ENCODE measurements around the gene ABR.

Gene ABR

GRCh38 chr17:1179818-1180742 is at the start of gene ABR:
Gene ABR (minus strand): TSS chr17:1179981. CDS start chr17:1179727, 254 bp downstream.
- peak; percentile 78 for DNase-seq (ENCODE audit: low spot score)

DNA sequence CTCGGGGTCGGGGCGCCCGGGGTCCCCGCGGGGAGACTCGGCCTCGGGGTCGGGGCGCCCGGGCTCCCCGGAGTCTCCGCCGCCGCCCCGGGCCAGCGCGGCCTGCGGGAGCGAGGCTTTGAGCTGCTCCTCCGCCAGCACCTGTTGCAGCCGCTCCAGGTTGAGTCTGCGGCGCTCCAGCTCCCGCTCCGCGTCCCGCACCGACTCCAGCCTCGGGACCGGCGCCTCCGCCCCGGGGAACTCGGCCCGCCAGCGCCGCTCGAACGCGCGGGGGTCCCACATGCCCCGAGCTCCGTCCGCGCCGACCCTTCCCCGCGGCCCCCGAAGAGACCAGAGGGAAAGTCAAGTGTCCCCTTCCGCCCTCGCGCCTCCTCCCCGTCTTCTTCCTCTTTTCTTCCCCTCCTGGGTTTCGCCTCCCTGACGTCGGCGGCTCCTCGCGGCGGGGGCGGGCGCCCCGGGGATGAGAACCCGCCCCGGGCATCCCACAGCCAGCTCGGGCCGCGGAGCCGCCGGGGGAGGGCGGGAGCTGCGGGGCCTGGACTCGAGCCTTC is 49.6 kb upstream of the ABR start:
- DNase-seq (ENCODE audit: low spot score), result peak; percentile 72

GRCh38 chr17:1228781-1229348 is 49.1 kb upstream of the ABR start:
- DNase-seq (ENCODE audit: low spot score), result no peak

DNA sequence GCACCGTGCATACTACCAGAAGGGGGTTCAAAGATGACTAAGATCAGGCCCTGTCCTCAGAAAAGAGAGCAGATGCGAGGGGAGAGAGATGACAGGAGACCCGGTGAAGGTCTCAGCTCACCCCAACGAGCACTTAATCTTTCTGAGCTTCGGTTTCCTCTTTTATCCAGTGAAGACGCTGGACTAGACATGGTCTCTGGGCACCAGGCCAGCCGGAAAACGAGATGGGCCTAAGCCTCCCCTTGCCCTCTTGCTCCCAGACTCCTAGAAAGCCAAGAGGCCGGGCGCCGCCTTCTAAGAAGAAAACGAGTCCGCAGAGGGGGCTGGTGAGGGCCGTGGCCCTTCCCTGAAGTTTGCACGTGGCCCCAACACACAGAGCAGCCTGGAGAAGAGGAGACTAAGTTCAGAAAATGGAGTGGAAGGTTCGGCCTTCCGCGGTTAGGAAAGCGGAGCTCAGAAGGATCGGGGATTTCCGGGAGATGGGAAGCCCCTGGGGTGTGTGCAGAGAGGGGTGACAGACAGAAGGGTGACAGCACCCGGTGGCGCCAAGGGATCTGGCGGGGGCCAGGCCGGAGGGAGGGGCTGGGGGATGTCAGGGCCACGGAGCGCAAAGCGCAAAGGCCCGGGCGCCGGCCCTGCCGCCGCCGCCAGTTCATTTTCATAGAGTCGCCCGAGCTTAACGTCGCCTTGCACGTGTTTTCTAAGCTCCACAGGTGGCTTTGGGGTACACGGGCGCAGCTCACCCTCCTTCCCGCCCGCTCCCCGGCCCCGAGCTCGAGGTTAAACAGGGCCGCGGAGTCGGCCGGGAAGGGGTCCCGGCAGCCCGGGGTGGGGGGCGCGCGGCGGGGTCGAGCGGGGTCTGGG is 48.4 kb upstream of the ABR start:
- no peak for DNase-seq (ENCODE audit: low spot score)

DNA sequence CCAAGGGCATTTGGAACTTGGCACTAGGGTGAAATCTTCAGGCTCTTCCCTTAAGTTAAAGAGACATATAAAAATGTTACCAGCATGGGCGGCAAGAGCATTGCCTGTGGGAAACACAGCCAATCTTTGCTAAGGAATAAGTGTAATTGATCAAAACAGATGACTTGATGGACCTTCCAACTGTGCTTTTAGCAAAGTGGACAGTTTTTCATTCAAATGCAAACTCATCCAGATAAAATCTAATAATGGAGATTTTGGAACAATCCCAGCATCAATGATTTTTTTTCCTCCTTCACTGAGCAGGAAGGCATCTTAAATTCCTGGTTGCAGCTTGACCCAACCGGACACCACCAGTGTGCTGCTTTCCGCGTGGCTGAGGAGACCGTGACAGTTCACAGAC is 47.6 kb upstream of the ABR start:
- no peak for DNase-seq (ENCODE audit: low spot score)

GRCh38 chr17:1226308-1226707 is 46.5 kb upstream of the ABR start:
- DNase-seq (ENCODE audit: low spot score), result no peak

- no peak for DNase-seq (ENCODE audit: low spot score)
Observed at GRCh38 chr17:1224330-1224729, 44.5 kb upstream of the ABR start.

DNA sequence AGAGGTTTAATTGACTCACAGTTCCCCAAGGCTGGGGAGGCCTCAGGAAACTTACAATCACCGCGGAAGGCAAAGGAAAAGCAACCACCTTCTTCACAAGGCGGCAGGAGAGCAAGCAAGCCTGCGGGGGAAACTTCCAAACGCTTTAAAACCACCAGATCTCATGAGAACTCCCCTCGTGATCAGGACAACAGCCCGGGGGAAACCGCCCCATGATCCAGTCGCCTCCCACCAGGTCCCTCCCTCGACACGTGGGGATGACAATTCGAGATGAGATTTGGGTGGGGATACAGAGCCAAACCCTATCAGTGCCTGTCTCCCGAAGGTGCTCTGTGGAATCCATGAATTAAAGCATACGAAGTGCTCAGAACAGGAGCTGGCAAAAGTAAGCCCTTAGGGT is 43.9 kb upstream of the ABR start:
- DNase-seq (ENCODE audit: low spot score), result no peak

- DNase-seq (ENCODE audit: low spot score), result no peak
Observed at GRCh38 chr17:1222321-1222720, 42.5 kb upstream of the ABR start.

DNA sequence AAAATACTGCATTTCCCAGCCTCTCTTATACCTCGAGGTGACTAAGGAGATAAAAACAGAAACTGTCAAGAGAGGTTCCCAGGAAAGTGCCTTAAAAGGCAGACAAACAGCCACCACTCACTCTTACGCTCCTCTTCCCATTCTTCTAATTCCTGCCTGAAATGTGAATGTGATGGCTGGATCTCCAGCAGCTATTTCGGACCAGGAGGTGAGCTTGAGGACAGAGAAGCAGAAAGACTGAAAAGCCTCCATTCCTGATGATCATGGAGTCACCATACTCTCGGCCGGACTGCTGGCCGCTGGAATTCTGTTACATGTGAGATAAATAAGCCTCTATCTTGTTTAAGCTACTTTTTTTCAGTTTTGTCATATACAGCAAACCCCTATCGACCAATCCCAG is 41.4 kb upstream of the ABR start:
- DNase-seq (ENCODE audit: low spot score), result no peak

- no peak for DNase-seq (ENCODE audit: low spot score)
Observed at GRCh38 chr17:1220346-1220745, 40.6 kb upstream of the ABR start.

- DNase-seq (ENCODE audit: low spot score), result no peak
Observed at GRCh38 chr17:1217089-1217385, 37.3 kb upstream of the ABR start.

- no peak for DNase-seq (ENCODE audit: low spot score)
Observed at GRCh38 chr17:1216217-1217088, 36.7 kb upstream of the ABR start.

- DNase-seq (ENCODE audit: low spot score), result no peak
Observed at GRCh38 chr17:1212946-1213345, 33.2 kb upstream of the ABR start.

DNA sequence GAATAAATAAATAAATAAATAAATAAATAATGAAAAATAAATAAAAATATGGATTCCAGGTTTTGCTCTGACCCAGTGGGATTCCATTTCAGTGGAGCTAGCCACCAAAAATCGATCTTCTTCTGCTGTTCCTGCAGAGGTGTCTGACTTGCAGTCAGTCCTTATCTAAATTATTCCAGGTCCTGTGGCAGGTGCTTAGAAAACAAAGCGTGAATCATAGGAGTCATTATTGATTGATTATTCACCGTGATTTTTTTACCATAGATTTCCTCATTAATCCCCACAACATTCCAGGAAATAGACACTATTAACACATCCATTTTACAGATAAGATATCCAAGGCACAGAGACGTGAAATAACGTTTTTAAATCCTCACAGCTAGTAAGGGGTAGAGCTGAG is 31.5 kb upstream of the ABR start:
- DNase-seq (ENCODE audit: low spot score), result no peak

GRCh38 chr17:1208966-1209365 is 29.2 kb upstream of the ABR start:
- no peak for DNase-seq (ENCODE audit: low spot score)

GRCh38 chr17:1206026-1206777 is 26.4 kb upstream of the ABR start:
- DNase-seq (ENCODE audit: low spot score), result no peak

DNA sequence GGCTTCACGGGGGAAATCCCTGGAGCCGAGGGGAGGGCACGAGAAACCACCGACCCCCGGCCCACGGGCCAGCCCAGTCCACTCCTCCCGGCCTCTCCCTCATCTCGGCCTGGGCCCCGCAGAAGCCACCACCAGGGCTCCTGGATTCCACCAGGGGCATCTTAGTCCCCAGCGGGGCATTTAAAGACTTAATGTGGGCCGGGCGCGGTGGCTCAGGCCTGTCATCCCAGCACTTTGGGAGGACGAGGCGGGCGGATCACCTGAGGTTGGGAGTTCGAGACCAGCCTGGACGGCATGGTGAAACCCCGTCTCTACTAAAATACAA is 24.1 kb upstream of the ABR start:
- DNase-seq (ENCODE audit: low spot score), result no peak

DNA sequence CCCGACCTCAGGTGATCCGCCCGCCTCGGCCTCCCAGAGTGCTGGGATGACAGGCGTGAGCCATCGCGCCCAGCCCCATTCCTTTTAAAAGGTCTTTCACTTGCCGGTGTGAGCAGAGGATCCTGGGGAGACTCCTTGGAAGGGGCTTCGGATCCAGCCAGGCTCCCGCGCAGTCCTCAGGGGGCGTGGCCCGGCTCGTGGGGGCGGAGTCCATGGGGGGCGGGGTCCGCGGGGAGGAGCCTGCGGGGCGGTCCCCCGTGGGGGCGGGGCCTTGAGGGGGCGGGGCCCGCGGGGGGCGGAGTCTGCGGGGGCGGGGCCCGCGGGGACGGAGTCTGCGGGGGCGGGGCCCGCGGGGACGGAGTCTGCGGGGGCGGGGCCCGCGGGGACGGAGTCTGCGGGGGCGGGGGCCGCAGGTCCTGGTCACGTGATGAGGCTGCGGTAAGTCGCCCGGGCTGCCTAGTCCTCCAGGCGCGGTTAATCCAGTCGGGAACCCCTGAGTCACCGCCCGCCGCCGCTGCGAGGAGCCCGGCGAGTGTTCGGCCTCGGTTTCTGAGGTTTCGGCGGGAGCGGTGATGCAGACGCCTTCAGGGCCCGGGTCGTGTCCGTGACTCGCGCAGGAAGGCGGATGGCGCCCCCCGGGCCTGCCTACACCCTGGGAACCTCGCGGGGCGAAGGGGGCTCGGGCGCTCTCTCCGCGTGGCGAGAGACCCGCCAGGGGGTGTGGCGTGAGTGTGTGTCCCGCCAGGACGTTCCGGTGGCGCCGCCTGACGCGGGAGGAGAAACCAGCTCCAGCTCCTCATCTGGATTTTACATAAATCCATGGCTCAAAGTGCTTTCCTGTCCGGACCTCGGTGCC is 23.6 kb upstream of the ABR start:
- DNase-seq (ENCODE audit: low spot score), result peak; percentile 78

DNA sequence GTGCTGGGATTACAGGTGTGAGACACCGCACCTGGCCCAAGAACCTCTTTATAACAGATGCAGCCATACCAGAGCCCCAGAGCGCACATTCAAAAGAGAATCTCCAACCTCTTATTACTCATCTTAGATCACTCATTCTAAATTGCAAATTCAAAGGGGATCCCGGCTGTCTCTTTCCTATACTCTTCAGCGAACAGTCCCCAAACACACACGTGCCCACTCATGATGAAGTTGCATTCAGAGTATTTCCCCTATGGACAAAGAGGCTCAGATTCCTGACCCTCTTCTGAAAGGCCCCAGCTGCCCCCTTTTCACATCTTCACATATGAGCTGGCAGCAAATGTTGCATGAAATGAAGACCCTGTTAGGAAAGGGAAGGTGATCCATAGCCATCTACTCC is 22.5 kb upstream of the ABR start:
- no peak for DNase-seq (ENCODE audit: low spot score)

Measured in left forelimb (tissue), 1 donor.